ENCODE measurements around the gene S100G.
A peak's percentile ranks its signal among the peaks of the same experiment; 100 is the strongest.

The S100G gene

DNA sequence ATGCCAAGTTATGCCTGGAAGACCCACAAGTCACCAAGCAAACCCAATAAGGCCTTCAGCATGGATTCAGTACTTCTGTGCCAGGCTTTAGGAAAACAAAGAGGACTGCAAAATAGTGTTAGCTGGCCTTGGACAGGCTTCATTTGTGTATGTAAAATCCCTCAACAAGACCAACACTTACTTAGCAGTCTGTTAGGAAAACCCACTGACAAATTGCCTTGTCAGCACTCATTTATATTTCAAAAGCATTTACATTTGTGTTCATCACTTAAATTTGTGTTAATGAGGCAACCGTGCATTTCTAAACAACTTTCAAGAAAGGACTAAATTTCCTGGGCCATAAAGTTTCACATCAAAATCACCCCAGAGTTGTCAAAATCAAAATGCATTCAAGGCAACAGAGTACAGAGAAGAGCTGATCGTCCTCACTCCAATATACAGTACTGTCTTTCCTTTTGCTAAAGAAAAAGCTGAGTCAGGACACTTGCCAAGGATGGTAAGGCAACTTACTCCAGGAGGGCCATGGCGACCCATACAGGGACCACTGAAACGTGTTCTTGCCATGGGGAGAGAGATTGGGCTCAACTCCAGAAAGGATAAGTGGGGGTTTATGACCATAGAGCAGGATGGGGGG is 1.6 kb downstream of the S100G start:
- DNase-seq, result no peak

- DNase-seq, result no peak
Measured at GRCh38 chrX:16653424-16653823, 3.5 kb downstream of the S100G start.

- DNase-seq, result no peak
Measured at GRCh38 chrX:16654093-16654492, 4.1 kb downstream of the S100G start.

- DNase-seq, result no peak
Measured at GRCh38 chrX:16658284-16658683, 8.3 kb downstream of the S100G start.

- DNase-seq, result no peak
Measured at GRCh38 chrX:16659321-16659720, 9.4 kb downstream of the S100G start.

GRCh38 chrX:16661495-16661894 is 11.5 kb downstream of the S100G start:
- DNase-seq, result no peak

GRCh38 chrX:16662402-16662801 is 12.4 kb downstream of the S100G start:
- DNase-seq, result no peak

GRCh38 chrX:16664074-16664473 is 14.1 kb downstream of the S100G start:
- DNase-seq, result no peak

- DNase-seq, result no peak
Measured at GRCh38 chrX:16664626-16665025, 14.7 kb downstream of the S100G start.

GRCh38 chrX:16665089-16665488 is 15.1 kb downstream of the S100G start:
- no peak for DNase-seq

- DNase-seq, result no peak
Measured at GRCh38 chrX:16666541-16666940, 16.6 kb downstream of the S100G start.

GRCh38 chrX:16671005-16671404 is 21.0 kb downstream of the S100G start:
- DNase-seq, result peak; percentile 14

DNA sequence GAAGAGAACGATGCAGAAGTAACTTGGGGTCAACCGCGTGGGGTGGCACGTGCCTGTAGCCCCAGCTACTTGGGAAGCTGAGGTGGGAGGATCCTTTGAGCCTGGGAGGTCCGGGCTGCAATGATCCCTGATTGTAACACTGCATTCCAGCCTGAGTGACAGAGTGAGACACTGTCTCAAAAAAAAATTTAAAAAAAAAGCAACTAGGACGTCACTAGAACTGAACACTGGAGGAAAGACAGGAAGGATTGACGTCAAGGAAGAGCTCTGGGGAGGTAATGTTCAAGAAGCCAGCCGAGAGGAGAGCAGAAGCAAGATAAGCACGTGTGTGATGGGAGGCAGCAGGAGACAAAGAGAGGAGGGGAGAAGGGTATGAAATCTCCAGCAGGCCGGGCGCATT is 28.7 kb downstream of the S100G start:
- no peak for DNase-seq

GRCh38 chrX:16683007-16683664 is 33.2 kb downstream of the S100G start:
- no peak for DNase-seq

GRCh38 chrX:16687514-16687913 is 37.6 kb downstream of the S100G start:
- DNase-seq, result no peak

GRCh38 chrX:16695079-16695676 is 45.2 kb downstream of the S100G start:
- DNase-seq, result peak; percentile 62

GRCh38 chrX:16696956-16697355 is 47.0 kb downstream of the S100G start:
- no peak for DNase-seq

DNA sequence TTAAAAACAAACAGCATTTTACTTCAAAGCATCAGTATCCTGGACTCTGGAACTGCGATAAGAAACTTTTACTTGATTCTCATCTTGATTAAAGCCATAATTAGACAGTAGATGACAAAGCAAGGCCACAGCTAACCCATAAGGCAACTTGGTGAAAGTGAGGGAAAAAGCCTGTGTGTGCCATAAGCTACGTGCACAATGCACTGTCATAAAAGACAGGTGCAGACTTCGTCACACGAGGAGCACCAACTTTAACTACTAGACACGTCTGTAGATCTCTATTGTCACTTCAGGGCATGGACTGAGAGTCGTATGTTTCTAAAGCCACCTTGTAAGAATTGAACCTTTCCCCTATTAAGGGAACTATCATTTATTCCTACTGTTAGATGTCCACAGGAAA is 49.4 kb downstream of the S100G start:
- DNase-seq, result no peak

- DNase-seq, result no peak
Measured at GRCh38 chrX:16700734-16701133, 50.8 kb downstream of the S100G start.

GRCh38 chrX:16702700-16703599 is 53.0 kb downstream of the S100G start:
- DNase-seq, result no peak
